GM23338 (cell line): Measurements from ENCODE around the gene MOB3B.

Experiments
- CREB1 ChIP-seq: fragments of 250-450 bp; sonication (Bioruptor Pico); IDR thresholded peaks from 2 replicates; pipeline ENCODE4 v1.5.0; 2020; ENCODE audit warnings: low read depth, mild to moderate bottlenecking, moderate library complexity
- EZH2 ChIP-seq: fragments of 200-600 bp; sonication (generic); IDR thresholded peaks from one replicate; pipeline ENCODE4 v1.8.0; 2017; ENCODE audit warnings: antibody characterized with exemption, mild to moderate bottlenecking, low read depth; ENCODE audit not compliant: unreplicated experiment
- EZH2phosphoT487 ChIP-seq: fragments of 200-600 bp; sonication (generic); IDR thresholded peaks from one replicate; pipeline ENCODE4 v1.8.1; 2018; ENCODE audit warnings: antibody characterized with exemption; ENCODE audit not compliant: unreplicated experiment
- JUNB ChIP-seq: IDR thresholded peaks from one replicate; pipeline ENCODE4 v1.6.1; 2016; ENCODE audit warnings: antibody characterized with exemption; ENCODE audit not compliant: unreplicated experiment
- NANOG ChIP-seq: IDR thresholded peaks from 2 replicates; pipeline ENCODE4 v1.6.1; 2016; ENCODE audit warnings: antibody characterized with exemption, borderline replicate concordance
- POLR2AphosphoS5 ChIP-seq: IDR thresholded peaks from 2 replicates; pipeline ENCODE4 v1.6.1; 2016; ENCODE audit warnings: antibody characterized with exemption, low read depth
- STAT1 ChIP-seq: IDR thresholded peaks from one replicate; pipeline ENCODE4 v1.6.1; 2016; ENCODE audit warnings: antibody characterized with exemption; ENCODE audit not compliant: unreplicated experiment
- ZNF114 ChIP-seq: fragments of 250-450 bp; sonication (Bioruptor Pico); IDR thresholded peaks from 2 replicates; pipeline ENCODE4 v1.5.0; 2020; ENCODE audit warnings: mild to moderate bottlenecking, moderate library complexity
- ZNF331 ChIP-seq: fragments of 250-450 bp; sonication (Bioruptor Pico); IDR thresholded peaks from 2 replicates; pipeline ENCODE4 v1.5.0; 2020; ENCODE audit warnings: low read depth, mild to moderate bottlenecking, moderate library complexity
- TF ChIP-seq, protein P1 (sequence below), 2 experiments: fragments of 200-600 bp in 1 of 2; sonication (generic) in 1 of 2; conservative IDR thresholded peaks; 2 replicates each; pipeline versions ENCODE4 v1.5.1 to v1.6.1; 2016 to 2017; ENCODE audit warnings: antibody characterized with exemption in 2 of 2, low read depth in 2 of 2, mild to moderate bottlenecking in 2 of 2, moderate library complexity in 1 of 2
- TF ChIP-seq, protein P2 (sequence below): IDR thresholded peaks from one replicate; pipeline ENCODE4 v1.6.1; 2018; ENCODE audit warnings: antibody characterized with exemption; ENCODE audit not compliant: unreplicated experiment
- TF ChIP-seq, protein P3 (sequence below): IDR thresholded peaks from 2 replicates; pipeline ENCODE4 v1.6.1; 2016; ENCODE audit warnings: antibody characterized with exemption
- TF ChIP-seq, protein P4 (sequence below): fragments of 250-450 bp; sonication (Bioruptor Pico); IDR thresholded peaks from 2 replicates; pipeline ENCODE4 v1.5.0; 2020; ENCODE audit warnings: mild to moderate bottlenecking, moderate library complexity

DNA sequence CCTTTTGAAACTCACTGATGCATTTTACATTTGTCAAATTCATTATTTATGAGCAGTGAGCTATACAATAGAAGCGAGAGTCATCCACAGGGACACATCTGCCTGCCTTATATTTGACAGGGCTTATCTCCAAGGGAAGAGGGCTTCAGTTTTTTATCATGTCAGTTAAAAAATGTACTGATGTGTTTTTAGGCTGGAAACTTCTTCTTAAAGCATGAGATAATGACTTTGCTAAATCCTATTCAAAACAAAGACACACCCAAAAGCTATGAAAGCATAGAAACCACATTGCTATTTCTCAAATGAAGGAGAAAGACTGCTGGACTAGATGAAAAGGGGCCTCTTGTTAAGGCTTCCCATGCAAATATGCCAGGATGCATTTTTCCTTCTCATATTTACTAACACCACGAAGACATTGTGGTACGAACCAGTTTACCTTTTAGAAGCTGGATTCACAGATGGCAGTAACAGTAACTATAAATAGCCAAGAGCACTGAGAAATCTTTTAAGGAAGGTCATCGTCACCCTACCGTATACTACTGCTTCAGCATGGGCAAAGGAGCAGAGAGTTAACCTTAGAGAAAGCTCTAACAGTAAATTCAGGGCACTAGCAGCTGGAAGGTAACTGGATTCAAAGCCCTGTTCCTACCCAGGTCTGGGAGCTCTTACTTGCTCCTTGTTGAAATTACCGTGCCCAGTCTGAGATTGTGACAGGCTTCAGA is 91.8 kb downstream of the MOB3B start:
- TF ChIP-seq, protein P1, sequence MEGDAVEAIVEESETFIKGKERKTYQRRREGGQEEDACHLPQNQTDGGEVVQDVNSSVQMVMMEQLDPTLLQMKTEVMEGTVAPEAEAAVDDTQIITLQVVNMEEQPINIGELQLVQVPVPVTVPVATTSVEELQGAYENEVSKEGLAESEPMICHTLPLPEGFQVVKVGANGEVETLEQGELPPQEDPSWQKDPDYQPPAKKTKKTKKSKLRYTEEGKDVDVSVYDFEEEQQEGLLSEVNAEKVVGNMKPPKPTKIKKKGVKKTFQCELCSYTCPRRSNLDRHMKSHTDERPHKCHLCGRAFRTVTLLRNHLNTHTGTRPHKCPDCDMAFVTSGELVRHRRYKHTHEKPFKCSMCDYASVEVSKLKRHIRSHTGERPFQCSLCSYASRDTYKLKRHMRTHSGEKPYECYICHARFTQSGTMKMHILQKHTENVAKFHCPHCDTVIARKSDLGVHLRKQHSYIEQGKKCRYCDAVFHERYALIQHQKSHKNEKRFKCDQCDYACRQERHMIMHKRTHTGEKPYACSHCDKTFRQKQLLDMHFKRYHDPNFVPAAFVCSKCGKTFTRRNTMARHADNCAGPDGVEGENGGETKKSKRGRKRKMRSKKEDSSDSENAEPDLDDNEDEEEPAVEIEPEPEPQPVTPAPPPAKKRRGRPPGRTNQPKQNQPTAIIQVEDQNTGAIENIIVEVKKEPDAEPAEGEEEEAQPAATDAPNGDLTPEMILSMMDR (conservative IDR thresholded peaks at IDR 0.05; ENCODE audit: low read depth in 2 of 2): no peak
- TF ChIP-seq JUNB (no peak), ZNF331 (CRISPR knock-in tag) (no peak), POLR2AphosphoS5 (no peak), EZH2 (no peak), CREB1 (CRISPR knock-in tag) (no peak), EZH2phosphoT487 (no peak), ZNF114 (CRISPR knock-in tag) (no peak), NANOG (no peak), STAT1 (no peak)
- TF ChIP-seq, protein P2, sequence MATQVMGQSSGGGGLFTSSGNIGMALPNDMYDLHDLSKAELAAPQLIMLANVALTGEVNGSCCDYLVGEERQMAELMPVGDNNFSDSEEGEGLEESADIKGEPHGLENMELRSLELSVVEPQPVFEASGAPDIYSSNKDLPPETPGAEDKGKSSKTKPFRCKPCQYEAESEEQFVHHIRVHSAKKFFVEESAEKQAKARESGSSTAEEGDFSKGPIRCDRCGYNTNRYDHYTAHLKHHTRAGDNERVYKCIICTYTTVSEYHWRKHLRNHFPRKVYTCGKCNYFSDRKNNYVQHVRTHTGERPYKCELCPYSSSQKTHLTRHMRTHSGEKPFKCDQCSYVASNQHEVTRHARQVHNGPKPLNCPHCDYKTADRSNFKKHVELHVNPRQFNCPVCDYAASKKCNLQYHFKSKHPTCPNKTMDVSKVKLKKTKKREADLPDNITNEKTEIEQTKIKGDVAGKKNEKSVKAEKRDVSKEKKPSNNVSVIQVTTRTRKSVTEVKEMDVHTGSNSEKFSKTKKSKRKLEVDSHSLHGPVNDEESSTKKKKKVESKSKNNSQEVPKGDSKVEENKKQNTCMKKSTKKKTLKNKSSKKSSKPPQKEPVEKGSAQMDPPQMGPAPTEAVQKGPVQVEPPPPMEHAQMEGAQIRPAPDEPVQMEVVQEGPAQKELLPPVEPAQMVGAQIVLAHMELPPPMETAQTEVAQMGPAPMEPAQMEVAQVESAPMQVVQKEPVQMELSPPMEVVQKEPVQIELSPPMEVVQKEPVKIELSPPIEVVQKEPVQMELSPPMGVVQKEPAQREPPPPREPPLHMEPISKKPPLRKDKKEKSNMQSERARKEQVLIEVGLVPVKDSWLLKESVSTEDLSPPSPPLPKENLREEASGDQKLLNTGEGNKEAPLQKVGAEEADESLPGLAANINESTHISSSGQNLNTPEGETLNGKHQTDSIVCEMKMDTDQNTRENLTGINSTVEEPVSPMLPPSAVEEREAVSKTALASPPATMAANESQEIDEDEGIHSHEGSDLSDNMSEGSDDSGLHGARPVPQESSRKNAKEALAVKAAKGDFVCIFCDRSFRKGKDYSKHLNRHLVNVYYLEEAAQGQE: no peak
- TF ChIP-seq, protein P3, sequence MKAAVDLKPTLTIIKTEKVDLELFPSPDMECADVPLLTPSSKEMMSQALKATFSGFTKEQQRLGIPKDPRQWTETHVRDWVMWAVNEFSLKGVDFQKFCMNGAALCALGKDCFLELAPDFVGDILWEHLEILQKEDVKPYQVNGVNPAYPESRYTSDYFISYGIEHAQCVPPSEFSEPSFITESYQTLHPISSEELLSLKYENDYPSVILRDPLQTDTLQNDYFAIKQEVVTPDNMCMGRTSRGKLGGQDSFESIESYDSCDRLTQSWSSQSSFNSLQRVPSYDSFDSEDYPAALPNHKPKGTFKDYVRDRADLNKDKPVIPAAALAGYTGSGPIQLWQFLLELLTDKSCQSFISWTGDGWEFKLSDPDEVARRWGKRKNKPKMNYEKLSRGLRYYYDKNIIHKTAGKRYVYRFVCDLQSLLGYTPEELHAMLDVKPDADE: no peak
- TF ChIP-seq, protein P4, sequence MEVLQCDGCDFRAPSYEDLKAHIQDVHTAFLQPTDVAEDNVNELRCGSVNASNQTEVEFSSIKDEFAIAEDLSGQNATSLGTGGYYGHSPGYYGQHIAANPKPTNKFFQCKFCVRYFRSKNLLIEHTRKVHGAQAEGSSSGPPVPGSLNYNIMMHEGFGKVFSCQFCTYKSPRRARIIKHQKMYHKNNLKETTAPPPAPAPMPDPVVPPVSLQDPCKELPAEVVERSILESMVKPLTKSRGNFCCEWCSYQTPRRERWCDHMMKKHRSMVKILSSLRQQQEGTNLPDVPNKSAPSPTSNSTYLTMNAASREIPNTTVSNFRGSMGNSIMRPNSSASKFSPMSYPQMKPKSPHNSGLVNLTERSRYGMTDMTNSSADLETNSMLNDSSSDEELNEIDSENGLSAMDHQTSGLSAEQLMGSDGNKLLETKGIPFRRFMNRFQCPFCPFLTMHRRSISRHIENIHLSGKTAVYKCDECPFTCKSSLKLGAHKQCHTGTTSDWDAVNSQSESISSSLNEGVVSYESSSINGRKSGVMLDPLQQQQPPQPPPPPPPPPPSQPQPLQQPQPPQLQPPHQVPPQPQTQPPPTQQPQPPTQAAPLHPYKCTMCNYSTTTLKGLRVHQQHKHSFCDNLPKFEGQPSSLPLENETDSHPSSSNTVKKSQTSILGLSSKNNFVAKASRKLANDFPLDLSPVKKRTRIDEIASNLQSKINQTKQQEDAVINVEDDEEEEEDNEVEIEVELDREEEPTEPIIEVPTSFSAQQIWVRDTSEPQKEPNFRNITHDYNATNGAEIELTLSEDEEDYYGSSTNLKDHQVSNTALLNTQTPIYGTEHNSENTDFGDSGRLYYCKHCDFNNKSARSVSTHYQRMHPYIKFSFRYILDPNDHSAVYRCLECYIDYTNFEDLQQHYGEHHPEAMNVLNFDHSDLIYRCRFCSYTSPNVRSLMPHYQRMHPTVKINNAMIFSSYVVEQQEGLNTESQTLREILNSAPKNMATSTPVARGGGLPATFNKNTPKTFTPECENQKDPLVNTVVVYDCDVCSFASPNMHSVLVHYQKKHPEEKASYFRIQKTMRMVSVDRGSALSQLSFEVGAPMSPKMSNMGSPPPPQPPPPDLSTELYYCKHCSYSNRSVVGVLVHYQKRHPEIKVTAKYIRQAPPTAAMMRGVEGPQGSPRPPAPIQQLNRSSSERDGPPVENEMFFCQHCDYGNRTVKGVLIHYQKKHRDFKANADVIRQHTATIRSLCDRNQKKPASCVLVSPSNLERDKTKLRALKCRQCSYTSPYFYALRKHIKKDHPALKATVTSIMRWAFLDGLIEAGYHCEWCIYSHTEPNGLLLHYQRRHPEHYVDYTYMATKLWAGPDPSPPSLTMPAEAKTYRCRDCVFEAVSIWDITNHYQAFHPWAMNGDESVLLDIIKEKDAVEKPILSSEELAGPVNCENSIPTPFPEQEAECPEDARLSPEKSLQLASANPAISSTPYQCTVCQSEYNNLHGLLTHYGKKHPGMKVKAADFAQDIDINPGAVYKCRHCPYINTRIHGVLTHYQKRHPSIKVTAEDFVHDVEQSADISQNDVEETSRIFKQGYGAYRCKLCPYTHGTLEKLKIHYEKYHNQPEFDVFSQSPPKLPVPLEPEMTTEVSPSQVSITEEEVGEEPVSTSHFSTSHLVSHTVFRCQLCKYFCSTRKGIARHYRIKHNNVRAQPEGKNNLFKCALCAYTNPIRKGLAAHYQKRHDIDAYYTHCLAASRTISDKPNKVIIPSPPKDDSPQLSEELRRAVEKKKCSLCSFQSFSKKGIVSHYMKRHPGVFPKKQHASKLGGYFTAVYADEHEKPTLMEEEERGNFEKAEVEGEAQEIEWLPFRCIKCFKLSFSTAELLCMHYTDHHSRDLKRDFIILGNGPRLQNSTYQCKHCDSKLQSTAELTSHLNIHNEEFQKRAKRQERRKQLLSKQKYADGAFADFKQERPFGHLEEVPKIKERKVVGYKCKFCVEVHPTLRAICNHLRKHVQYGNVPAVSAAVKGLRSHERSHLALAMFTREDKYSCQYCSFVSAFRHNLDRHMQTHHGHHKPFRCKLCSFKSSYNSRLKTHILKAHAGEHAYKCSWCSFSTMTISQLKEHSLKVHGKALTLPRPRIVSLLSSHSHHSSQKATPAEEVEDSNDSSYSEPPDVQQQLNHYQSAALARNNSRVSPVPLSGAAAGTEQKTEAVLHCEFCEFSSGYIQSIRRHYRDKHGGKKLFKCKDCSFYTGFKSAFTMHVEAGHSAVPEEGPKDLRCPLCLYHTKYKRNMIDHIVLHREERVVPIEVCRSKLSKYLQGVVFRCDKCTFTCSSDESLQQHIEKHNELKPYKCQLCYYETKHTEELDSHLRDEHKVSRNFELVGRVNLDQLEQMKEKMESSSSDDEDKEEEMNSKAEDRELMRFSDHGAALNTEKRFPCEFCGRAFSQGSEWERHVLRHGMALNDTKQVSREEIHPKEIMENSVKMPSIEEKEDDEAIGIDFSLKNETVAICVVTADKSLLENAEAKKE (CRISPR knock-in tag): no peak
